Left ventricle myocardium inferior (tissue), 1 donor: Measurements from ENCODE around the gene LHFPL6. TPM values are rescaled to one million over a fixed set of nuclear protein-coding genes. Genes with fewer than 3 reads are reported as not detected.

Experiments
- DNase-seq: peaks from one replicate; pipeline ENCODE4 v3.0.0-alpha.2; 2020
- H3K27ac ChIP-seq: fragments of 200-600 bp; replicated peaks from 2 replicates; pipeline ENCODE4 v1.8.0; 2021
- H3K27me3 ChIP-seq: fragments of 200-600 bp; 2 replicates; pipeline ENCODE4 v1.8.0; 2021; ENCODE audit warnings: low read depth
- H3K36me3 ChIP-seq: fragments of 200-600 bp; 2 replicates; pipeline ENCODE4 v1.8.0; 2021
- H3K4me1 ChIP-seq: fragments of 200-600 bp; 2 replicates; pipeline ENCODE4 v1.8.0; 2021
- H3K4me3 ChIP-seq: fragments of 200-600 bp; 2 replicates; pipeline ENCODE4 v1.8.0; 2021; ENCODE audit warnings: mild to moderate bottlenecking, moderate library complexity
- H3K9me3 ChIP-seq: fragments of 200-600 bp; replicated peaks from 2 replicates; pipeline ENCODE4 v1.8.0; 2021
- intact Hi-C: fragments of 100-400 bp; cut with micrococcal nuclease; formaldehyde crosslinking; loops from one replicate; pipeline ENCODE4 v1.11.0; 2022
- total RNA-seq: library from RNA; stranded (reverse); fragmentation: NEBNext Ultra II Directional; extraction: Animal tissue kit (Norgen Biotek cat#: 25700); gene quantifications from one replicate; pipeline ENCODE4 v1.2.1, GENCODE V29; 2021
- TF ChIP-seq, protein P1 (sequence below): fragments of 200-600 bp; IDR thresholded peaks from 2 replicates; pipeline ENCODE4 v1.8.0; 2021; ENCODE audit warnings: antibody characterized with exemption, mild to moderate bottlenecking, borderline replicate concordance
- donor health status: DM: no; HTN: yes; CAD: no; lungs with severe emphysema.

LHFPL6 gene
- total RNA-seq, 1 donor from 2014 or later = 51.4 TPM

DNA sequence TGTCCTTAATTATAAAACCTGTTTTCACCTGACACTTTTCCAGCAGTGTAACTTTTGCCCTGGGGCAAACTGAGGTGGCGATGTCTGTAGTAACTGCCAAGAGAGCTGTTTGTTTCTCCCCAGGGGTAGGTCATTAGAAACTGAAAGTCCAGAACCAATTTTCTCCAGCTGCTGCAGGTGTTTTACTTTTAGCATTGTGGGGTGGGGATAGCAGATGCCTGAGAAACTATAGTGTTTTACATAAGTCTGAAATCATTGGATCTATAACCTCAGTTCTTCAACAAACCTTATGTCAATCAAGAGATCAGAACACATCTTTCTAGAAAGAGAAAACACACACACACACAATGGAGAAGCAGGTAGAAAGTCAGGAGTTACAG, 92.7 kb downstream of the LHFPL6 start:
- intact Hi-C loops = loop anchor here (10.0 kb wide), 1 partner anchor 74 kb away; no protein-coding TSS in a partner anchor
- no peak for DNase-seq
- Histone ChIP-seq H3K27ac (peak overlapping the region; percentile 25), H3K36me3 (no peaks in the 10 kb centered on the region), H3K4me1 (peaks cover 74% of the 10 kb centered on the region), H3K27me3 (no peaks in the 10 kb centered on the region), H3K9me3 (no peaks in the 10 kb centered on the region), H3K4me3 (no peak overlapping the region)
- TF ChIP-seq, protein P1, sequence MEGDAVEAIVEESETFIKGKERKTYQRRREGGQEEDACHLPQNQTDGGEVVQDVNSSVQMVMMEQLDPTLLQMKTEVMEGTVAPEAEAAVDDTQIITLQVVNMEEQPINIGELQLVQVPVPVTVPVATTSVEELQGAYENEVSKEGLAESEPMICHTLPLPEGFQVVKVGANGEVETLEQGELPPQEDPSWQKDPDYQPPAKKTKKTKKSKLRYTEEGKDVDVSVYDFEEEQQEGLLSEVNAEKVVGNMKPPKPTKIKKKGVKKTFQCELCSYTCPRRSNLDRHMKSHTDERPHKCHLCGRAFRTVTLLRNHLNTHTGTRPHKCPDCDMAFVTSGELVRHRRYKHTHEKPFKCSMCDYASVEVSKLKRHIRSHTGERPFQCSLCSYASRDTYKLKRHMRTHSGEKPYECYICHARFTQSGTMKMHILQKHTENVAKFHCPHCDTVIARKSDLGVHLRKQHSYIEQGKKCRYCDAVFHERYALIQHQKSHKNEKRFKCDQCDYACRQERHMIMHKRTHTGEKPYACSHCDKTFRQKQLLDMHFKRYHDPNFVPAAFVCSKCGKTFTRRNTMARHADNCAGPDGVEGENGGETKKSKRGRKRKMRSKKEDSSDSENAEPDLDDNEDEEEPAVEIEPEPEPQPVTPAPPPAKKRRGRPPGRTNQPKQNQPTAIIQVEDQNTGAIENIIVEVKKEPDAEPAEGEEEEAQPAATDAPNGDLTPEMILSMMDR = no peak

GRCh38 chr13:39509616-39510315, 93.2 kb downstream of the LHFPL6 start:
- intact Hi-C loops = loop anchor here (10.0 kb wide), 1 partner anchor 75 kb away; no protein-coding TSS in a partner anchor
- no peak overlapping the region for H3K4me3 ChIP-seq
- H3K27me3 ChIP-seq = no peaks in the 10 kb centered on the region
- no peak for DNase-seq
- H3K27ac ChIP-seq = peak overlapping the region; percentile 25
- no peaks in the 10 kb centered on the region for H3K9me3 ChIP-seq
- TF ChIP-seq, protein P1 = no peak
- peaks cover 74% of the 10 kb centered on the region for H3K4me1 ChIP-seq
- H3K36me3 ChIP-seq = no peaks in the 10 kb centered on the region

- Histone ChIP-seq H3K4me1 (peaks cover 80% of the 10 kb centered on the region), H3K27ac (peak overlapping the region; percentile 45), H3K9me3 (no peaks in the 10 kb centered on the region), H3K36me3 (no peaks in the 10 kb centered on the region), H3K27me3 (no peaks in the 10 kb centered on the region), H3K4me3 (no peak overlapping the region)
- no peak for DNase-seq
- intact Hi-C loops = no loop called here
- TF ChIP-seq, protein P1 = no peak
Observed at GRCh38 chr13:39506559-39507390, 96.2 kb downstream of the LHFPL6 start.

GRCh38 chr13:39505151-39505550, 97.8 kb downstream of the LHFPL6 start:
- Histone ChIP-seq H3K4me3 (no peak overlapping the region), H3K27me3 (no peaks in the 10 kb centered on the region), H3K4me1 (peaks cover 81% of the 10 kb centered on the region), H3K36me3 (no peaks in the 10 kb centered on the region), H3K9me3 (no peaks in the 10 kb centered on the region), H3K27ac (peak overlapping the region; percentile 45)
- TF ChIP-seq, protein P1 = no peak
- DNase-seq = no peak
- intact Hi-C loops = no loop called here

DNA sequence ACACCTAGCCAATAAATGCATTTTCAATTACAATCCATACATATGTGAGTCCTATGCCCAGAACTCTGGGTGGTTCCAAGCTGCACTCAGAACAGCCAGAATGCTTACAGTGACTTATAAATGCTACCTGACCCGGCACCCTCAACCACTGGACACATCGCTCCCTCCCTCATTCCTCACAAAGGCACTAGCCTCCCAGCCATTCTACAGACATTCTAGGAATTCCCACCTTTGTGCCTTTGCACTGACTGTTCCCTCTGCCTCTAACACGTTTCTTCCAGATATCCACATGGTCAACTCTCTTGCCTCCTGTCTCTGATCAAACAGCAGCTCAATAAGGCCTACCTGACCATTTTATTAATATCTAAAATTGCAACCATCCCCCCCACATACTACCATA, 99.9 kb downstream of the LHFPL6 start:
- Histone ChIP-seq H3K36me3 (no peaks in the 10 kb centered on the region), H3K27me3 (no peaks in the 10 kb centered on the region), H3K27ac (peak overlapping the region; percentile 86), H3K4me3 (no peak overlapping the region), H3K4me1 (peaks cover 96% of the 10 kb centered on the region), H3K9me3 (no peaks in the 10 kb centered on the region)
- intact Hi-C loops = no loop called here
- TF ChIP-seq, protein P1 = no peak
- no peak for DNase-seq
